H9 (cell line): ENCODE data around the gene ZFP36. TPM values are rescaled to one million over a fixed set of nuclear protein-coding genes. Genes with fewer than 3 reads are reported as not detected.

Source experiments
- DNase-seq: peaks from one replicate; pipeline ENCODE4 v3.0.0-alpha.2; 2017
- H2AFZ ChIP-seq: one replicate; pipeline ENCODE4 v1.6.1; 2013; ENCODE audit warnings: mild to moderate bottlenecking, low read length, control low read depth, moderate library complexity
- H2AK5ac ChIP-seq: 2 replicates; pipeline ENCODE4 v1.6.1; 2013; ENCODE audit warnings: low read length, control low read depth, mixed read lengths; ENCODE audit not compliant: insufficient read length
- H2BK120ac ChIP-seq: one replicate; pipeline ENCODE4 v1.6.1; 2013; ENCODE audit warnings: low read depth, mild to moderate bottlenecking, low read length, control low read depth, inconsistent platforms; ENCODE audit not compliant: poor library complexity, severe bottlenecking
- H2BK12ac ChIP-seq: 2 replicates; pipeline ENCODE4 v1.6.1; 2013; ENCODE audit warnings: low read length, control low read depth, mixed read lengths, low read depth; ENCODE audit not compliant: insufficient read length
- H2BK15ac ChIP-seq: 2 replicates; pipeline ENCODE4 v1.6.1; 2013; ENCODE audit warnings: low read depth, low read length, control low read depth
- H2BK20ac ChIP-seq: one replicate; pipeline ENCODE4 v1.6.1; 2013; ENCODE audit warnings: low read depth, mild to moderate bottlenecking, low read length, control low read depth, inconsistent platforms; ENCODE audit not compliant: poor library complexity, severe bottlenecking
- H2BK5ac ChIP-seq: 2 replicates; pipeline ENCODE4 v1.6.1; 2013; ENCODE audit warnings: low read length, control low read depth, mixed read lengths; ENCODE audit not compliant: insufficient read length
- H3K14ac ChIP-seq: 2 replicates; pipeline ENCODE4 v1.6.1; 2013; ENCODE audit warnings: low read length, control low read depth; ENCODE audit not compliant: insufficient read depth
- H3K18ac ChIP-seq: 2 replicates; pipeline ENCODE4 v1.6.1; 2013; ENCODE audit warnings: low read depth, mild to moderate bottlenecking, mixed read lengths, low read length, control low read depth; ENCODE audit not compliant: insufficient read length
- H3K23ac ChIP-seq: 2 replicates; pipeline ENCODE4 v1.6.1; 2013; ENCODE audit warnings: low read length, control low read depth, mixed read lengths, low read depth; ENCODE audit not compliant: insufficient read length
- H3K23me2 ChIP-seq: 2 replicates; pipeline ENCODE4 v1.6.1; 2013; ENCODE audit warnings: low read depth, mild to moderate bottlenecking, mixed read lengths, low read length, control low read depth; ENCODE audit not compliant: insufficient read length, poor library complexity, severe bottlenecking
- H3K27ac ChIP-seq: 2 replicates; pipeline ENCODE4 v1.5.1; 2013; ENCODE audit warnings: low read length, control low read depth, mixed read lengths, low read depth; ENCODE audit not compliant: insufficient read length
- H3K27me3 ChIP-seq: 2 replicates; pipeline ENCODE4 v1.6.1; 2013; ENCODE audit warnings: low read length, control low read depth, inconsistent platforms; ENCODE audit not compliant: insufficient read depth
- H3K4ac ChIP-seq: 2 replicates; pipeline ENCODE4 v1.6.1; 2013; ENCODE audit warnings: low read depth, mild to moderate bottlenecking, control low read depth, inconsistent platforms, low read length, moderate library complexity
- H3K4me1 ChIP-seq: 2 replicates; pipeline ENCODE4 v1.6.1; 2013; ENCODE audit warnings: low read length, control low read depth, inconsistent platforms; ENCODE audit not compliant: insufficient read depth
- H3K4me2 ChIP-seq: 2 replicates; pipeline ENCODE4 v1.6.1; 2013; ENCODE audit warnings: low read length, control low read depth, mixed read lengths; ENCODE audit not compliant: insufficient read length, insufficient read depth
- H3K56ac ChIP-seq: 2 replicates; pipeline ENCODE4 v1.6.1; 2013; ENCODE audit warnings: low read depth, mild to moderate bottlenecking, mixed read lengths, low read length, control low read depth; ENCODE audit not compliant: insufficient read length
- H3K79me1 ChIP-seq: 2 replicates; pipeline ENCODE4 v1.6.1; 2013; ENCODE audit warnings: low read depth, mild to moderate bottlenecking, moderate library complexity, low read length, control low read depth, inconsistent platforms; ENCODE audit not compliant: insufficient read depth, poor library complexity, severe bottlenecking
- H3K79me2 ChIP-seq: 2 replicates; pipeline ENCODE4 v1.6.1; 2013; ENCODE audit warnings: low read length, control low read depth, inconsistent platforms; ENCODE audit not compliant: insufficient read depth
- H3K9ac ChIP-seq: 2 replicates; pipeline ENCODE4 v1.6.1; 2013; ENCODE audit warnings: low read length, control low read depth, mixed read lengths; ENCODE audit not compliant: insufficient read length; ENCODE audit errors: extremely low read depth
- H3K9me3 ChIP-seq: one replicate; pipeline ENCODE4 v1.6.1; 2013; ENCODE audit warnings: low read depth, low read length, inconsistent platforms; ENCODE audit not compliant: control insufficient read depth
- H3T11ph ChIP-seq: one replicate; pipeline ENCODE4 v1.6.1; 2013; ENCODE audit warnings: mild to moderate bottlenecking, low read length, control low read depth, inconsistent platforms
- H4K20me1 ChIP-seq: one replicate; pipeline ENCODE4 v1.6.1; 2013; ENCODE audit not compliant: control insufficient read depth, insufficient read length, insufficient read depth
- H4K5ac ChIP-seq: 2 replicates; pipeline ENCODE4 v1.6.1; 2013; ENCODE audit warnings: low read depth, mild to moderate bottlenecking, mixed read lengths, low read length, control low read depth; ENCODE audit not compliant: insufficient read length
- H4K8ac ChIP-seq: replicated peaks from 2 replicates; pipeline ENCODE4 v1.6.1; 2013; ENCODE audit warnings: low read length, control low read depth, mixed read lengths, low read depth; ENCODE audit not compliant: insufficient read length
- H4K91ac ChIP-seq: 2 replicates; pipeline ENCODE4 v1.6.1; 2013; ENCODE audit warnings: low read depth, mild to moderate bottlenecking, moderate library complexity, mixed read lengths, low read length, control low read depth; ENCODE audit not compliant: insufficient read length
- H3K27ac Mint-ChIP-seq, 3 experiments: 2 replicates in 2 of 3; 3 replicates in 1 of 3; pipeline ENCODE4 v1.8.0; 2020 to 2021; ENCODE audit warnings: mixed read lengths in 3 of 3, mild to moderate bottlenecking in 1 of 3, moderate library complexity in 1 of 3
- H3K27me3 Mint-ChIP-seq: 2 replicates; pipeline ENCODE4 v1.8.0; 2021; ENCODE audit warnings: low read depth, mild to moderate bottlenecking, moderate library complexity, mixed read lengths
- H3K36me3 Mint-ChIP-seq, 3 experiments: 2 replicates in 2 of 3; 3 replicates in 1 of 3; pipeline ENCODE4 v1.8.0; 2020 to 2021; ENCODE audit warnings: low read depth in 3 of 3, mixed read lengths in 3 of 3; ENCODE audit not compliant: insufficient read depth in 1 of 3
- H3K4me1 Mint-ChIP-seq, 2 experiments: 2 replicates each; pipeline ENCODE4 v1.8.0; 2020; ENCODE audit warnings: mixed read lengths in 2 of 2
- H3K4me3 Mint-ChIP-seq, 2 experiments: 2 replicates in 1 of 2; 3 replicates in 1 of 2; pipeline ENCODE4 v1.8.0; 2020 to 2021; ENCODE audit warnings: mild to moderate bottlenecking in 2 of 2, mixed read lengths in 2 of 2, moderate library complexity in 1 of 2
- H3K9me3 Mint-ChIP-seq, 2 experiments: 2 replicates in 1 of 2; 3 replicates in 1 of 2; pipeline ENCODE4 v1.8.0; 2020; ENCODE audit warnings: mild to moderate bottlenecking in 2 of 2, mixed read lengths in 2 of 2, moderate library complexity in 1 of 2
- WGBS: extraction: QIAGEN DNeasy Blood & Tissue Kit; methylation state at CpG from one replicate; pipeline ENCODE4 v1.1.7; 2013; ENCODE audit warnings: missing lambda C conversion rate, low lambda C conversion rate, mixed read lengths; ENCODE audit not compliant: insufficient read length; ENCODE audit errors: extremely low coverage; 5-methylcytosine and 5-hydroxymethylcytosine counted together
- long read RNA-seq: library from polyadenylated mRNA; unstranded; transcript quantifications from one replicate; pipeline ENCODE4 v2.0.0, GENCODE V29; 2020
- total RNA-seq: library from RNA; stranded (reverse); gene quantifications from 2 replicates; pipeline ENCODE4 v1.2.1, GENCODE V29; 2021
- TF ChIP-seq, protein P1 (sequence below): fragments of 200-600 bp; sonication (generic); conservative IDR thresholded peaks from 3 replicates; pipeline ENCODE4 v1.8.0; 2021; ENCODE audit warnings: antibody characterized with exemption, mild to moderate bottlenecking

Gene ZFP36, protein sequence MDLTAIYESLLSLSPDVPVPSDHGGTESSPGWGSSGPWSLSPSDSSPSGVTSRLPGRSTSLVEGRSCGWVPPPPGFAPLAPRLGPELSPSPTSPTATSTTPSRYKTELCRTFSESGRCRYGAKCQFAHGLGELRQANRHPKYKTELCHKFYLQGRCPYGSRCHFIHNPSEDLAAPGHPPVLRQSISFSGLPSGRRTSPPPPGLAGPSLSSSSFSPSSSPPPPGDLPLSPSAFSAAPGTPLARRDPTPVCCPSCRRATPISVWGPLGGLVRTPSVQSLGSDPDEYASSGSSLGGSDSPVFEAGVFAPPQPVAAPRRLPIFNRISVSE
- total RNA-seq, result 14.6 and 15.4 TPM in 2 replicates
- long read RNA-seq, transcript ZFP36-203 (2 exons, 1,786 nt), result major isoform, 20 of 26 reads
- long read RNA-seq, partial matches to known transcripts, result 0 of 26 reads
- long read RNA-seq, other reads (novel, unspliced or antisense), result 6 of 26 reads

DNA sequence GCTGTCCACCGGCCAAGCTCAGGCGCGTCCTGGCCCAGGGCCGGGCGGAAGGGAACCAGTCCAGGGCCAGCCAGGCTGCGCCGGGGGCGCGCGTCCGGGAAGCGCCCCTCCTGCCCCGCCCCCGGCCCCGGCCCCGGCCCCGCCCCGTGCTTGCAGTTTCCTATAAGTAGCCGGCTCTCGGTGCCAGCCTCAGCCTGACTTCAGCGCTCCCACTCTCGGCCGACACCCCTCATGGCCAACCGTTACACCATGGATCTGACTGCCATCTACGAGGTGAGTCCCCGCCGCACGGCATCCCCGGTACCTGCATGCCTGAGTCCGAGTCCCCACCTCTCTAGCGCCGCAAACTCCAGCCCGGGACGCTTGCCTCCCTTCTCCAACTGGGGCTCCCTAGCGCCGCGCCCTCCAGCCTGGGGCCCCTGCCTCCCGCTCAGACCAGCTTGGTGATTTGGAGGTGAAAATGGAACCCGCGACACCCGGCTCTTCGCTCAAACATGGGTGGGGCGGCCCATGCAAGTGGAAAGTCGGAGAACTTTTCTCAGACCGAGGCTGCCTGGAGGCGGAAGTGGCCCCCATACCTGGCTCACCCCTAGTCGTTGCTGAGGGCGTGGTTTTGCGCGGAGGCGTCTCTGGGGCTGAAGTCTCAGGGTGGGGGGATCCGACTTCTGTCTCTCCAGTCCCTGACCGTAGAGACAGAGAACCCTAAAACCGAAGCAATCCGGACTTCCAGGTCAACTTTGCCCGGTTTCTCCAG lies at the start of gene ZFP36:
TSS of gene ZFP36 (plus strand) at position 192 of the 754 bp plus-strand sequence. CDS start at position 250, 58 bp downstream.
- Histone ChIP-seq H3K4ac (no peak within 1 kb of the TSS), H4K5ac (no peak within 1 kb of the TSS), H3K56ac (no peak within 1 kb of the TSS), H2BK5ac (no peak within 1 kb of the TSS), H3K23me2 (peaks cover 27% of the 10 kb centered on the region), H3T11ph (no peak within 1 kb of the TSS), H4K20me1 (peaks cover 2% of the 10 kb centered on the region), H2BK15ac (no peak within 1 kb of the TSS), H3K4me2 (peak within 1 kb of the TSS; percentile 74), H3K79me1 (no peaks in the 10 kb centered on the region), H4K91ac (no peak within 1 kb of the TSS), H3K9me3 (no peaks in the 10 kb centered on the region), H3K23ac (no peak within 1 kb of the TSS), H2BK12ac (no peak within 1 kb of the TSS), H3K14ac (peak within 1 kb of the TSS; percentile 89), H2BK20ac (no peak within 1 kb of the TSS), H3K27ac (no peak within 1 kb of the TSS), H3K79me2 (peaks cover 3% of the 10 kb centered on the region; the same call in 1 of the 2 replicates), H3K9ac (peak within 1 kb of the TSS; percentile 83), H2AK5ac (no peak within 1 kb of the TSS), H2AFZ (no peak within 1 kb of the TSS), H3K27me3 (no peaks in the 10 kb centered on the region), H4K8ac (no peak within 1 kb of the TSS), H3K4me1 (peaks cover 8% of the 10 kb centered on the region; the same call in 1 of the 2 replicates), H3K18ac (peak within 1 kb of the TSS; percentile 72), H2BK120ac (no peak within 1 kb of the TSS)
- WGBS, result no CpG with 5 or more reads among the region's 56 CpGs
- TF ChIP-seq, protein P1, sequence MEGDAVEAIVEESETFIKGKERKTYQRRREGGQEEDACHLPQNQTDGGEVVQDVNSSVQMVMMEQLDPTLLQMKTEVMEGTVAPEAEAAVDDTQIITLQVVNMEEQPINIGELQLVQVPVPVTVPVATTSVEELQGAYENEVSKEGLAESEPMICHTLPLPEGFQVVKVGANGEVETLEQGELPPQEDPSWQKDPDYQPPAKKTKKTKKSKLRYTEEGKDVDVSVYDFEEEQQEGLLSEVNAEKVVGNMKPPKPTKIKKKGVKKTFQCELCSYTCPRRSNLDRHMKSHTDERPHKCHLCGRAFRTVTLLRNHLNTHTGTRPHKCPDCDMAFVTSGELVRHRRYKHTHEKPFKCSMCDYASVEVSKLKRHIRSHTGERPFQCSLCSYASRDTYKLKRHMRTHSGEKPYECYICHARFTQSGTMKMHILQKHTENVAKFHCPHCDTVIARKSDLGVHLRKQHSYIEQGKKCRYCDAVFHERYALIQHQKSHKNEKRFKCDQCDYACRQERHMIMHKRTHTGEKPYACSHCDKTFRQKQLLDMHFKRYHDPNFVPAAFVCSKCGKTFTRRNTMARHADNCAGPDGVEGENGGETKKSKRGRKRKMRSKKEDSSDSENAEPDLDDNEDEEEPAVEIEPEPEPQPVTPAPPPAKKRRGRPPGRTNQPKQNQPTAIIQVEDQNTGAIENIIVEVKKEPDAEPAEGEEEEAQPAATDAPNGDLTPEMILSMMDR, result no peak
- Mint-ChIP-seq H3K27ac (peak within 1 kb of the TSS; percentile 67 to 98 (median 87); a peak in 6 of 7 replicates), H3K36me3 (peaks cover 8 to 13% (median 11%) of the 10 kb centered on the region in 3 experiments), H3K9me3 (no peaks in the 10 kb centered on the region), H3K27me3 (no peaks in the 10 kb centered on the region), H3K4me1 (peaks cover 42 to 56% of the 10 kb centered on the region in 2 experiments), H3K4me3 (peak within 1 kb of the TSS; percentile 83 to 92)
- DNase-seq, result peak; percentile 86
